Suppressor macrophage treated with lipopolysaccharide for 1 hour (primary cell): ENCODE data around the gene CLK2.
"Not testable (repeated sequence)": the region's sequence is repeated elsewhere in the genome, so short reads cannot be mapped to it uniquely, and the experiment has no call there.

ENCODE experiments used
- DNase-seq, 3 donors: peaks; one replicate each; pipeline ENCODE4 v3.0.0-alpha.2; 2020 to 2022

CLK2 gene

GRCh38 chr1:155236451-155236850 lies 36.9 kb downstream of the CLK2 start:
- peak in 1 of 3 donors; percentile 35 for DNase-seq

DNA sequence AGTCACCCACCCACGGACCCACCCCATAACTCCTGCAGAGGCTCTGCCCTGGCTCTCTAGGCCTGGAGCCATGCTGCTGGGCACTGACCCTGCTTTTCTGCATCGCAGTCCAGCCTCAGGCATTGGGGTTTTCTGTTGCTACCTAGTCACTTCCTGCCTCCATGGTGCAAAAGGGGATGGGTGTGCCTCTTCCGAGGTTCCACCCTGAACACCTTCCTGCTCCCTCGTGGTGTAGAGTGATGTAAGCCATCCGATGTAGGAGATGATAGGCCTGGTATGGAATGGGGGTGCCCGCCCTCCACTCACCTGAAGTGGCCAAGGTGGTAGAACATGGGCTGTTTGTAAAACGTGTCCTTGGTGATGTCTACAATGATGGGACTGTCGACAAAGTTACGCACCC lies 37.9 kb downstream of the CLK2 start:
- not testable (repeated sequence) for DNase-seq

DNA sequence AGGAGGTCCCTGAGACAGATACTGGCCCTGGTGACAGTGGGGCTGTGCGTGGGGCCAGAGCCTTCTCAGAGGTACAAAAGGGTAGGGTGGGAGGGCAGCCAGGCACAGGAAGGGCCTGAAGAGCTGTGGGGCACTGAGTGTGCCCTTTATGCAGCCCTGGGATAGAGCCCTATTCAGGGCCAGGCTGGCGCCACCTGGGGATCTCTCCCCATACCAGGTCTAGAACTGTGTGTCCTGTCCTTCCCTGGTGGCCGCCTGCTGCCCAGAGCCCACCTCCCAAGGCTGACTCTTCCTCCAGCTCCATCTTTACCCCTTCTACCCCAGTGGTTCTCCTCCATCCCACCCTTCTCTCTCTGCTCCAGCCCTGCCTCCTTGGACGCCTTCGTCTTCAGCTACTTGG lies 39.8 kb downstream of the CLK2 start:
- DNase-seq: not testable (repeated sequence)

- DNase-seq: not testable (repeated sequence)
Measured at GRCh38 chr1:155232001-155232978, 41.0 kb downstream of the CLK2 start.

- not testable (repeated sequence) for DNase-seq
Measured at GRCh38 chr1:155231302-155231701, 42.0 kb downstream of the CLK2 start.

DNA sequence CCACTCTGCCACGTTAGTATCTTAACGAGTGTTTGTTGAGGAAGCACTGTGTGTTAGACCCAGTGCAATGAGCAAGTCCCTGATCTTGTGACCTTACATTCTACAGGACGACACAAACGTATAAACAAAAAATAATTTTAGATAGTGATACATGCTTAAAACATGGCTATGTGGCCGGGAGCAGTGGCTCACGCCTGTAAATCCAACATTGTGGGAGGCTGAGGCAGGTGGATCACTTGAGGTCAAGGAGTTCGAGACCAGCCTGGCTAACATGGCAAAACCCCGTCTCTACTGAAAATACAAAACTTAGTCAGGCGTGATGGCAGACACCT lies 45.2 kb downstream of the CLK2 start:
- DNase-seq: no peak

DNA sequence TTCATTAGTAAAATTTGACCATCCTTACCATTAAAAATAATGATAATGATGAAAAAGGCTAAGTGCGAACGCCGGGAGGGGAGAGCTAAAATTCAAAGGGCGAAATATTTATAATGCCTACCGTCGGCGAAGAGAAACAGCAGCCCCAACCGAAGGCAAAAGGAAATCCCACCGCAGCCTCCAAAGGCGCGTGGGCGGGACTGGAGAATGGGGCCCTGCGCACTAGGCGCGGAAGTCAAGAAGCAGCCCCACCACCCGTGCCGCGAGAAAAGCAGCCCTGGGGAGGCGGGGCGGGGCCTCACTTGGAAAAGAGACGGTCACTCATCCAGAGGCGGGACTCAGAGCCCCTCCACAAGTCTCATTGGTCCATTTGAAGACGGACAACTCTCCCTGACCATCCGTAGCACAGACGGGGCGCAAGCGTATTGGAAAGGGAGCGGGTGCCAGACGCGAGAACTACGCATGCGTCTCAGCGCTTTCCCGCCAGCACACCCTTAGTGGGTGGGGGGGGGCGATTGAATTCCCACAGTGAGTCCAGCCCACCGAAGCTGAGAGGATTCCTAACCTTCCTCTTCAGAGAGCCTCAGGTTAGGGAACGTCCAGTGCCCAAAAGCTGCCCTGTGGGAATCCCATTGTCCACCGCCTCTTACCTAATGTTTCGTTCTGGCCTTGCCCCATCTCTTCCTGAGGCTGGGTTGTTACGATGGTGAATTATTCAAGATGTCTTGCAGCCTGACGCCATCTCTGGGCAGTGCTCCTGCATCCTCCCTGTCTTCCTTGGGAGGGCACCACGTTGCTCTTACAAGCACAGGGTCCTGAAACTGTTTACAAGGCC lies 45.8 kb downstream of the CLK2 start:
- peak; percentile 98 to 99 (median 99) for DNase-seq

GRCh38 chr1:155226910-155227260 lies 46.4 kb downstream of the CLK2 start:
- DNase-seq: peak; percentile 58 to 72 (median 61)

DNA sequence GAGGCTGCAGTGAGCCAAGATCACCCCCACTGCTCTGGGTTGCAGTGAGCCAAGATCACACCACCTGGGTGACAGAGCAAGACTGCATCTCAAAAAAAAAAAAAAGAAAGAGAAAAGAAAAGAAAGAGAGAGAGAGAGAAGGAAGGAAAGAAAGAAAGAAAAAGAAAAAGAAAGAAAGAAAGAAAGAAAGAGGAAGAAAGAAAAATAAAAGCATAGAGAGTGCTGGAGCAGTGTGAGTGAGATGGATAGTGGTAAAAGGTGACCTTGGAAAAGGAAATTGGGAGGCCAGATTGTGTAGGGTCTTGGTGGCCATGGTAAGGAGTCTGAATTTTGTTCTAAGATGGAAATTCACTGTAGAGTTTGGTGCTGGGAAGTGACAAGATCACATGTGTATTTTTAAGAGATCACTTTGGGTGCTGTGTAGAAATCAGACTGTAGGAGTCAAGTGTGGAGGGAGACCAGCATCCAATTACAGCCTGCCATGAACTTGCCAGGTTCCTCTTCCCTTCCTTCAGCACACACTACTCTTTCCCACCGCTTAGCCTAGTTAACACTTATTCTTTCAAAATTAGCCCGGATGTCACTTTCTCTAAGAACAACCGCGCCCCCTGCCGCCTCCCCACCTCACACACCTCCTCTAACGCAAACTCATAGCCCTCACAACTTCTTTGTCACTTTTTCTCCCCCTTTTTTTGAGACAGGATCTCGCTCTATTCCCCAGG lies 47.0 kb downstream of the CLK2 start:
- DNase-seq: peak; percentile 81 to 86 (median 83)

DNA sequence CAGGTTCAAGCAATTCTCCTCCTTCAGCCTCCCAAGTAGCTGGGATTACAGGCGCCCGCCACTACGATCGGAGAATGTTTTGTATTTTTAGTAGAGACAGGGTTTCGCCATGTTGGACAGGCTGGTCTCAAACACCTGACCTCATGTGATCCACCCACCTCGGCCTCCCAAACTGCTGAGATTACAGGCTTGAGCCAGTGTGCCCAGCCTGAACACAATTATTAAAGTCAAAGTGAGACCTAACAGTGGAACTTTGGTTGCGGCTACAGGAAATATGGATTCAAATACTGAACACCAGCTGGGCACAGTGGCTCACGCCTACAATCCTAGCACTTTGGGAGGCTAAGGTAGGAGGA lies 47.9 kb downstream of the CLK2 start:
- DNase-seq: not testable (repeated sequence)

- peak in 2 of 3 donors; percentile 44 for DNase-seq
Measured at GRCh38 chr1:155223047-155223446, 50.3 kb downstream of the CLK2 start.

- peak in 1 of 3 donors; percentile 41 for DNase-seq
Measured at GRCh38 chr1:155220211-155220965, 52.9 kb downstream of the CLK2 start.

GRCh38 chr1:155219592-155220031 lies 53.7 kb downstream of the CLK2 start:
- DNase-seq: peak in 1 of 3 donors; percentile 38

DNA sequence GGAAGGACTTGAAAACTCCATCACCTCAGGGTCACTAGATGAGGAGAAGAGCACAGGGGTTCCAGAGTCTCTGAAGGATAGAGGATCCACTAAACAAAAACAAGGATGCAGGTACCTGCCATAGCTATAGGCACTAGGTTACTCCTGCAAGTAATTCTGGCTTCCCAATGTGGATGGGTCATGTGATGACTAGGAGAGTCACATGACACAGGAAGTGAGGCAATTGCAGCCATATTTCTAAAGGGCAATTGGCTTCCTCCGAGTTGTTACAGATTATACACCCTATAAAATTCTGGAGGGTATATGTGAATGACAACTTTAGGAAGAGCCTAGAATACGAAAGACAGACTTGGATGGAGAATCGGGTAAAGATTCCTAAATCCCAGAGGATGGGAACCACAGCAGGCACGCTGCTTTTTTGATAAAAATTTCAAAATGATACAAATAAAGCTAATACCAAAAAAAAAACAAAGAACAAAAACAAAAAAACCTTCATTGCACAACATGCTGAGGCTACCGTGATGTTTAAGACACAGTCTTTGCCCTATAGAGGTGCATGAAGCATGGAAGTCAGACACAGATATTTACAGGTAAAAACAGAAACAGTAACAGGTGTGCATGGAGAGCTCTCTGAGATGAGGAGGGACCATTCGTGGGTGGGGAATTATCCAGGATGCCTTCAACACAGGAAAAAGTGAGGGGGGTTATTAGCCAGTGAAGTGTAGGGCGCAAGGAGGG lies 54.3 kb downstream of the CLK2 start:
- DNase-seq: peak; percentile 55 to 69 (median 68)

DNA sequence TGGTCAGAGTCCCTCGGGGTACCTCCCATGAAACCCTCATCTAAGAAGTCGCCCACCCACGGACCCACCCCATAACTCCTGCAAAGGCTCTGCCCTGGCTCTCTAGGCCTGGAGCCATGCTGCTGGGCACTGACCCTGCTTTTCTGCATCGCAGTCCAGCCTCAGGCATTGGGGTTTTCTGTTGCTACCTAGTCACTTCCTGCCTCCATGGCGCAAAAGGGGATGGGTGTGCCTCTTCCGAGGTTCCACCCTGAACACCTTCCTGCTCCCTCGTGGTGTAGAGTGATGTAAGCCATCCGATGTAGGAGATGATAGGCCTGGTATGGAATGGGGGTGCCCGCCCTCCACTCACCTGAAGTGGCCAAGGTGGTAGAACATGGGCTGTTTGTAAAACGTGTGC lies 58.6 kb downstream of the CLK2 start:
- not testable (repeated sequence) for DNase-seq
